ENCODE results near the gene RP9.

The RP9 gene

DNA sequence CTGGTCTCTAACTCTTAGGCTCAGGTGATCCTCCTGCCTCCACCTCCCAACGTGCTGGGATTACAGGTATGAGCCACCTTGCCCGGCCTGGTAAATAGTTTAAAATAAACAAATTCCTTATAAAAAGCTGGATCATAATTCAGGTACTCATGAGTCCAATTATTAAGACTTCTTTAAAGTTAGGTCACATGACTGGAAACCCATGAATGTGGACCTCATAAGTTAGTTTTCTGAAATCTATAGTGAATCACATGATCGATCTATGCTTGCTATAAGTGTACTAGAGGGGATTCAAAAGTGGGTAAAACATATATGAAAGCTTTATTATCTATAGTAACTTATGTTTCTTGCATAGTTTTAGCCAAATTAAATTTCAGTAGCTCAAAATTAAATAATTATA lies 60.9 kb downstream of the RP9 start:
- TF ChIP-seq, protein P1, sequence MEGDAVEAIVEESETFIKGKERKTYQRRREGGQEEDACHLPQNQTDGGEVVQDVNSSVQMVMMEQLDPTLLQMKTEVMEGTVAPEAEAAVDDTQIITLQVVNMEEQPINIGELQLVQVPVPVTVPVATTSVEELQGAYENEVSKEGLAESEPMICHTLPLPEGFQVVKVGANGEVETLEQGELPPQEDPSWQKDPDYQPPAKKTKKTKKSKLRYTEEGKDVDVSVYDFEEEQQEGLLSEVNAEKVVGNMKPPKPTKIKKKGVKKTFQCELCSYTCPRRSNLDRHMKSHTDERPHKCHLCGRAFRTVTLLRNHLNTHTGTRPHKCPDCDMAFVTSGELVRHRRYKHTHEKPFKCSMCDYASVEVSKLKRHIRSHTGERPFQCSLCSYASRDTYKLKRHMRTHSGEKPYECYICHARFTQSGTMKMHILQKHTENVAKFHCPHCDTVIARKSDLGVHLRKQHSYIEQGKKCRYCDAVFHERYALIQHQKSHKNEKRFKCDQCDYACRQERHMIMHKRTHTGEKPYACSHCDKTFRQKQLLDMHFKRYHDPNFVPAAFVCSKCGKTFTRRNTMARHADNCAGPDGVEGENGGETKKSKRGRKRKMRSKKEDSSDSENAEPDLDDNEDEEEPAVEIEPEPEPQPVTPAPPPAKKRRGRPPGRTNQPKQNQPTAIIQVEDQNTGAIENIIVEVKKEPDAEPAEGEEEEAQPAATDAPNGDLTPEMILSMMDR (IDR thresholded peaks at IDR 0.05; ENCODE audit: low read depth, low read length, missing control alignments) = no peak
- no peak overlapping the region for H3K4me3 ChIP-seq (replicated peaks; ENCODE audit: low read depth, low read length)
- DNase-seq (ENCODE audit: extremely low read depth, low read depth) = no peak

DNA sequence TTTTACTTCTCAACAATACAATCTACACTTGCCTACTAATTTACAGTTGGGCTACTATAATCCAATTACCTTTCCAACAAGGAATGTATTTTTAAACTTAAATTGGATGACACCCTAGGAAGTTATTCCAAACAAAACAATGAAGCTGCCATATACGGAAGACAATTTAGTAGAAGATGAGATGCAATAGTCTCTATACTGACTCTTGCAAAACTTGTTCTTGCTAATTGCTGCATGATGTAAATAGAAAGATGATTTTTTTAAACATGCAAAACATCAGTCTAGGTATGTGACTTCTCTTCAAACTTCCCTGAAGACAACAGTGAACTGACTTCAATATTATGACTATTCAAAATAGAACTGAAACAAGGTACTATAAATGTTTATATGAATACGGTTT lies 64.2 kb downstream of the RP9 start:
- H3K4me3 ChIP-seq (replicated peaks; ENCODE audit: low read depth, low read length) = no peak overlapping the region
- no peak for DNase-seq (ENCODE audit: extremely low read depth, low read depth)

More for the DNA sequence above, 64.2 kb downstream of the RP9 start:
- TF ChIP-seq, protein P1 (IDR thresholded peaks at IDR 0.05; ENCODE audit: low read depth, low read length, missing control alignments) = no peak
